NCI-H748 (cell line): Measurements from ENCODE around the gene QSOX1.

Experiments used
- DNase-seq: peaks from one replicate; lab custom pipeline; 2025; ENCODE audit not compliant: unreplicated experiment; lab: John Stamatoyannopoulos, UW

The QSOX1 gene

GRCh38 chr1:180150982-180151381, 3.7 kb upstream of the QSOX1 start:
- DNase-seq = no peak

DNA sequence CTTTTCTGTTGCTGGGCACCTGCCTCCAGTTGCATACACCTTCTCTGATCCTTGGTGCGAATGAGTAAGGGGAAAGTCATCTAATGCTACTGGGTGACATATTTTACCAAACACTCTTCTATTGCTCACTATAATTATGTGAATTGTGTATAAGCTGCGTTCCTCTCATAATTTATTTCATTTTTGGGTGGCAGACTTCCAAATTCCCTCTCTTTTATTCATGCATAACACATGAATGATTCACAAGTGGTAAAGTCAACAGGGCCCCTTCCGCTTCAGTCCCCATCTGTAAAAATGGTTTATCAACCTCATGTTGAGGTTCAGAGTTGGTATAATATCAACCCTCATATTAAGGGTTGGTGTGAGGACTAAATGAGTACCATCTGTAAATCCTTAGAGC, 3.2 kb upstream of the QSOX1 start:
- no peak for DNase-seq

DNA sequence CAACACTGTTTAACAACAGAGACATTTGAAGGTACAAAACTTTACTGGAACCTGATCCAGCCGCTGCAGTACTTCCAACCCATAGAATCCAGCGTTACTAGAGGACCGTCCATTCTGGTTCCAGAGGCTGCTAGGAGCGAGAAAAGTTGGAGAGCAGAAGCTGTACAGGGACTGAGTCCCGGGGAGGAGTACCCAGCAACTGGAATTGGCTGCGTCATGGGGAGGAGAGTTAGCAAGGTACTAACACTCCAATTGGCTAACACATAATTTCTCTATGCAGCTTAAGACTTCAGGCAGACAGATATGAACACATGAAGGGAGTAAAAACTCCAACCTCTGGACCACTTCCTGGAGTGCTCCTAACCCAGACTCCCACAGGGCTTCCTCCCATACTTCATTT, 2.1 kb upstream of the QSOX1 start:
- no peak for DNase-seq

GRCh38 chr1:180153032-180153431, 1.6 kb upstream of the QSOX1 start:
- DNase-seq = no peak

- DNase-seq = peak; percentile 30
These were observed 705 bp upstream of the QSOX1 start for GRCh38 chr1:180154003-180154324.

DNA sequence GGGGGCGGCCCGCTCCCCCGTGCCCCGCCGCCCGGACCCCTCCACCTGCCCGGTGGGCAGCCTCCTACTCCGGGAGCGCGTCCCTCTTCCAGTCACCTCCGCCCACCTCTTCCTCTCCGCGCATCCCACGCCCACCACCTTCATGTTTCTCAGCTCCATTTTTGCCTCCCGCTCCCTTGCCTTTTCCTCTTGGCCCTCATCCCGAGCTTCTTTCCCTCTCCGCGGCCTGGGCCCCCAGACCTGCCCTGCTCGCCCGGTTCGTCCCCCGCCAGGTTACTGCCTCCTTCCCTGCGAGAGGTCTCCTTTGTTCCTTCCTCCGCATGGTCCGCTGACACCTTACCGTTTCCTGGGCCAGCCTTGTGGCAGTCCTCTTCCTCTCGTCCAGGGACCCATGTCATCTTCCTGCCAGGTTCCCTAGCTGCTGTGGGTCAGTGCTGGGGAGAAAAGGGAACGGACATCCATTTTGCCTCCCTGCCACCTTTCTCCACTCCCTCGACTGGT, 563 bp downstream of the QSOX1 start:
- peak; percentile 26 for DNase-seq

GRCh38 chr1:180156201-180156600, 1.5 kb downstream of the QSOX1 start:
- no peak for DNase-seq

DNA sequence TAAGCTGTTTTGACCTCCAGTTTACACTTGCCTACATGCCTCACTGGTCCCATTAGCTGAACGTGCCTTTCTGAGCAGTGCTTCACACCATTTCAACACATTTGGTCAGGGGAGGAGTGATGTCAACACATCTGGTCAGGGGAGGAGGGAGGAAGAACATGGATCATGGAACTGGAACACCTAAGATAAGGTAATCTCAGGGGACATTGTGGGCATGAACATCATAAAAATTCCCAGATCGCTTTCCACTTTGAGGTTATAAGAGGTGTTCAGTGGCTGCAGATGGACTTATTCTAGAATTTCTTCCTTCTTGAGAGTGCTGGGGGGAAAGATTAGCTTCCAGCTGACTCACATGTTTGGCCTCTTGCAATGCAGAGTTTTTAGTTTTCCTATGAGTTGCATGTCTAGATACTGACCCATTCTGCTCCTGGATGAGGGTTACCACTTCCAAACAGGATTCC, 2.0 kb downstream of the QSOX1 start:
- DNase-seq = no peak

GRCh38 chr1:180157108-180157507, 2.4 kb downstream of the QSOX1 start:
- DNase-seq = no peak

- peak; percentile 96 for DNase-seq
These were observed 2.9 kb downstream of the QSOX1 start for GRCh38 chr1:180157576-180158057.

DNA sequence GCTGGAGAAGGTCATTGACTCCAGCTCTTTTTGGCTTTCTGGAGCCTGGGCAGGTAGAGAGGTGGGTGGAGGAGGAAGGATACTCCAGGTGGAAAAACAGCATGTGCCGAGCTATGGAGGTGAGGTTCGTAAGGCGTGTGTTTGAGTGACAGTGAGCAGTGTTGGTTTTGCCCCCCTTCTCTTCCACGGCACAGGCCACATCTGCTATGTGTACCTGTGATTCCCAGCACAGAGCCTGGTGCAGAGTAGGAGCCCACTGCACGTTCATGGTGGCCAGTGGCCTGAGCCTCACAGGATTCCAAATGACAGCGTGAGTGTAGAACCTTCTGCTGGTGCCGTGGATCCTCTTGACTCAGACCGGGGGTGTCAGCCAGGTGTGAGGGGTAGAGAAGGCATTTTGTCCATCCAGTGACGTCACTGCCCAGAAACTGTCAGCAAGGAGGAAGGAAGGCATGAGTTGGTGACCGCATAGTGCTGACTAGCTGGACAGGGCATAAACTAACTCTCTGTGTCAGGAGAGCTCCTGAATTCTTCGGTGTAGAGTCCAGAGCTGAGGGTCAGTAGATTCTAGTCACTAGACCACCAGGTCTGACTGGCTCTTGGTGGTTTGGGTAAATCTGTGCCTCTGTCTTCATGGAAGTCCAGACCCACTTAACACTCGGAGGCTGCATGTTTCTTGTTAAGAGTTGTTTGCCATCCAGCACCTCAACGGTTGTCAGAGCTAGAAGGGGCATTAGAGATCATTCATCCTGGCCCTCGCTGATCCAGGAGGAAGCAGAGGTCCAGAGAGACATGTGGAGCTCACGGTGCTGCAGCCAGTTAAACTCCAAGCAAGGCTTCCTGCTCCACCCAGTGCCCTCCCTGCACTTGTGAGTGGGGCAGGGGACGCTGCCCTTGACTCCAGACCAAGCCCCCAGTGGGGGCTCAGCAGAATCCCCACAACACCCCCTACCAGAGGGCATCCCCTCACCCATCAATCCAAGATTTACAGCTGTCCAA, 3.8 kb downstream of the QSOX1 start:
- DNase-seq = no peak

GRCh38 chr1:180160357-180160756, 5.7 kb downstream of the QSOX1 start:
- DNase-seq = no peak

DNA sequence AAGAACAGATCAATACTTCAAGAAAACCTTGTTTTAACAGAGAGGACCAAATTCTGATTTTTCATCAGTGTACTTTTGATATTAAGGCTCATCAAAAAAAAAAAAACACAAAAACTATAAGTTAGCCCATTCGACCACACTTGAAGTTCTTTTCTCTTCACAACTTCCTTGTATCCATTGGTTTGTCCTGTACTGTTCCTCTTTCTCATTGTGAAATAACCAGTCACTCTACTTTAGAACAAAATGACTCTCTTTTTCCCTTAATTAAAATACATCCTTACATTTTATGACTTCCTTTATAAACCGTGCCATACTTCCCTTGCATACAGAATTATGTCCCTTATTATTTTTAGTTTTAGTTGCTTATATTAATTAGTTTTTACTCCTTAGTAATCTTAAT, 8.4 kb downstream of the QSOX1 start:
- DNase-seq = no peak

- no peak for DNase-seq
These were observed 10.4 kb downstream of the QSOX1 start for GRCh38 chr1:180165096-180165495.

DNA sequence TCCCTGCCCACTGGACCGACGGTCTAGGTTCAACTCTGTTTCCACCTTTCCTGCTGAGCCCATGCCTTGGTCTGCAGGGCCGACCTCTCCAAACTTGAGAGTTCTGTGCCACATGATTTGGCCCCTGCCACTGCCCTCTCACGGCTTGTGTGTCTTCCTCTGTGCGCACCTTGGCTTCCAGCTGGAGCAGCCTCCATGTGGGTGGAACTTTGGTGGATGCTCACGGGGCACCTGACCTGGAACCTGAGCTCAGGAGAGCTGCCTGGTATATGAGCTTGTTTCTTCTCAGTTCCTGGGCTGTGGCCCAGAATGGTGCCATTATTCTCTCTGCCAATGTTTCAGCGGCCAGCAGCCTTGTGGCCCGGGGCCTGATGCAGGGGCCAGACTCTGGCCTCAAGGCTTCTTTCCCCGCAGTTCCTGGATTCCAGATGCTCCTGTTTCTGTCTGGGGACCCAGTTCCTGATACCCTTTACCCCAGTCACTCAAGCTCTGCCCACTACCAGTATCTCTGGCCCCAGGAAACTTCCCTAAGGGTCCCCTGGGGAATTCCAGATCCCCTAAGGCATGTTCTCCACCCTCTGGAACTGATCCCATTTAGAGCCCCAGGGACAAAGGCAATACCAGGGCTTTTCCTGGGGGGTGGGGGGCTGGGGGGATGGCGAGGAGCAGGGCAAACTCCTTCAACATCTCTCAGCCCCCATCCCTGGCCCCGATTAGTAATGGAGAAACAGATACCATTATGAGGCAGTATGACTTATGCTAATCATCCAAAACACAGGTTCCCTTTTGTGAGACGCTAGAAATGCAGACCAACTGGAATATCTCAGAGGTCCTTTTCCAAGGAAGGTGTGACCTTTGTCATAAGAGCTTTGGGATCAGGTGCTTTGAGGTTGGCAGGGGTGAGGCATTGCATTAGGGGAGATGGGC, 11.1 kb downstream of the QSOX1 start:
- no peak for DNase-seq

DNA sequence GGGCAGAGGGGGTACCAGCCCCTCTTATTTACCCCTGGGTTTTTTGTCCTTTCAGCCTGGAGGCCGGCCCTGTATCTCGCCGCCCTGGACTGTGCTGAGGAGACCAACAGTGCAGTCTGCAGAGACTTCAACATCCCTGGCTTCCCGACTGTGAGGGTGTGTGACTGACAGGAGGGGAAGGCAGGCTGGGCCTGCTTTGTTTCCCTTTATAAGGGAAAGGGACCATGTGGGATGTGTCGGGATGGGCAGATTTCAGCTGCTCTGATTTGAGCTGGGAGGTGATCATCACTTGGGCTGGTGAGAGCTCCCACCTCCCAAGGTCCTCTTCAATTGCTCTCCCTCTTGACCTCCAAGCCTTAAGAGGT, 11.7 kb downstream of the QSOX1 start:
- no peak for DNase-seq

- no peak for DNase-seq
These were observed 12.5 kb downstream of the QSOX1 start for GRCh38 chr1:180167021-180167701.

GRCh38 chr1:180167721-180168467, 13.2 kb downstream of the QSOX1 start:
- no peak for DNase-seq

DNA sequence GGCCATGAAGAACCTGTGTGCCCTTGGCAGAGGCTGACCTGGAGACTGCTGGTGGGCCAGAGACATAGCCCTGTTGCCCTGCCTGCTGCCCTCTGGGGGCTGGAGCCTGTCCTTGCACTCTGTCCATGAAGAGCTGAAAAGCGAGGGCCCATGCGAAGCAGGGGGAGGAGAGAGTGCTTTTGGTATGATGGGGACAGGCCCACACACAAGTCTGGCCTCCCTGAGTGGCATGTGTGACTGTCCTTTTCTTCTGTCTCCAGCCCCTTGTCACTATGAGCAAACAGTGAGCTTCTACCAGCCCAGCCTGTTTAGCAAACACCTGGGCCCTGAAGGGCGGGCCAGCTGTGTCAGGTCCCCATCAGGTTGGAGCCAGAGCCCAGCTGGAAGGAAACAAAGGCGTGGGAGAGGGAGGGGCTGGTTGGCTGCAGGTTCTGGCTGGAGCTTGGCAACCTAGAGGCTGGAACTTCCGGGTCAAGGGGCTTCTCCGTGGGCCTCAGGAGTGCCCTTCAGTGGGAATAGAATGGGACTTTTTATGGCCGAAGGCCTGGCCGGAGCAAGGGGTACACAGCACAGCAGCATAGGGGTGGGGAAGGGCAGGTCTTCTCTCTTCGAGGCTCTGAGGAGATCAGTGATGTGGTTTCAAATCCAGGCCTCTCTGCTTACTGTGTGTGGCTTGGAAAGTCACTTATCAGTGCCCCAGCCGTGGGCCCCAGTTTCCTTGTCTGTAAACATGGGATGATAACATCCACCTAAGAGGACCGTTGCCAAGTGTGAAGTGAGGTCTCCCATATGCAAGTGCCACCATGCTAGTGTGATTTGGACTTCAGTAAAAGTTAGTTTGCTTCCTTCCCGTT, 14.3 kb downstream of the QSOX1 start:
- DNase-seq = peak; percentile 76
